Measurements from ENCODE around the gene YBEY. TPM values are rescaled to one million over a fixed set of nuclear protein-coding genes. Genes with fewer than 3 reads are reported as not detected.

The YBEY gene
- polyA plus RNA-seq, 1 donor (not counting 4 experiments of a cell fraction or from before 2014, with no cell fraction given): 23.5 TPM

- peaks cover 0 to 4% of the 10 kb centered on the region in 2 experiments for H3K36me3 ChIP-seq (ENCODE audit: control insufficient read depth in 2 of 2, extremely low read depth in 1 of 2, insufficient read depth in 2 of 2, low read length in 2 of 2)
These were observed 18.8 kb downstream of the YBEY start for GRCh38 chr21:46304955-46305354.

DNA sequence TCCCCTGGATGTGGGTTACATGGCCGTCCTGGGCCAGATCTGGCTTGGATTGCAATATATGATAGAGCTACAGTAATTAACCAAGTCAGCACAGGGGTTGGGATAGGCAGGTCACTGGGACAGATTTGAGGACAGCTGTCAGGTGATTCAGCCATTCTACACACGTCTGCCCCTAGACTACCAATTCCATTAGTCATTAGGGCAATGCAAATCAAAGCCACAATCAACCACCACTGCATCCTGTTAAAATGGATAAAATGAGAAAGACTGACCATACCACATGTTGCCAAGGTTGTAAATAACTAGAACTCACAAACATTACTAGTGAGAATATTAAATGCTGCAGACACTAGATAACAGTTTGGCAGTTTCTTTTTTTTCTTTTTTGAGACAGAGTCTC lies 21.5 kb downstream of the YBEY start:
- FAIRE-seq: peak; percentile 43
- H3K9me3 ChIP-seq (ENCODE audit: control insufficient read depth, low read depth, low read length): no peaks in the 10 kb centered on the region
- no peaks in the 10 kb centered on the region for H3K27me3 ChIP-seq (ENCODE audit: control insufficient read depth, extremely low read depth, insufficient read depth, low read length)
- H3K4me3 ChIP-seq (ENCODE audit: control insufficient read depth in 2 of 3, extremely low read depth in 1 of 3, insufficient read depth in 2 of 3, low read depth in 1 of 3, low read length in 3 of 3): no peak overlapping the region
- peaks cover 0 to 4% of the 10 kb centered on the region in 2 experiments for H3K36me3 ChIP-seq (ENCODE audit: control insufficient read depth in 2 of 2, extremely low read depth in 1 of 2, insufficient read depth in 2 of 2, low read length in 2 of 2)
- H3K4me1 ChIP-seq (ENCODE audit: control insufficient read depth, extremely low read depth, insufficient read depth, low read length): no peaks in the 10 kb centered on the region
- H4K20me1 ChIP-seq (ENCODE audit: control insufficient read depth, extremely low read depth, insufficient read depth, low read length): no peaks in the 10 kb centered on the region
- no peaks in the 10 kb centered on the region for H3K79me2 ChIP-seq (ENCODE audit: control insufficient read depth, insufficient read depth, low read length)
- dilution Hi-C loops (cut with MboI; ENCODE audit: extremely low pct_ligation_motif_present, low sequenced_read_pairs): no loop called here
- no peak for DNase-seq (ENCODE audit: low read depth, low spot score)
- no peak overlapping the region for H2AFZ ChIP-seq (ENCODE audit: control insufficient read depth, low read length)
- H3K9me1 ChIP-seq (ENCODE audit: control insufficient read depth, extremely low read depth, insufficient read depth, low read length): no peaks in the 10 kb centered on the region
- H3K27ac ChIP-seq (ENCODE audit: control insufficient read depth, insufficient read depth, low read length): no peak overlapping the region
- no peak overlapping the region for H3K9ac ChIP-seq (ENCODE audit: control insufficient read depth, extremely low read depth, insufficient read depth, low read length)
- TF ChIP-seq CTCF (optimal IDR thresholded peaks at IDR 0.05 in 1 of 3, IDR thresholded peaks at IDR 0.05 in 1 of 3, conservative IDR thresholded peaks at IDR 0.05 in 1 of 3; ENCODE audit: extremely low read depth in 1 of 3, insufficient read depth in 2 of 3, low read length in 3 of 3): no peak
- TF ChIP-seq EZH2 (IDR thresholded peaks at IDR 0.05; ENCODE audit: low read length): no peak
- H3K4me2 ChIP-seq (ENCODE audit: control insufficient read depth, extremely low read depth, insufficient read depth, low read depth, low read length): no peak overlapping the region

More at GRCh38 chr21:46304955-46305354, 18.8 kb downstream of the YBEY start:
- H3K27me3 ChIP-seq (ENCODE audit: control insufficient read depth, extremely low read depth, insufficient read depth, low read length): no peaks in the 10 kb centered on the region
- no peak overlapping the region for H3K27ac ChIP-seq (ENCODE audit: control insufficient read depth, insufficient read depth, low read length)
- TF ChIP-seq EZH2 (IDR thresholded peaks at IDR 0.05; ENCODE audit: low read length): no peak
- no peak for TF ChIP-seq CTCF (optimal IDR thresholded peaks at IDR 0.05 in 1 of 3, IDR thresholded peaks at IDR 0.05 in 1 of 3, conservative IDR thresholded peaks at IDR 0.05 in 1 of 3; ENCODE audit: extremely low read depth in 1 of 3, insufficient read depth in 2 of 3, low read length in 3 of 3)
- dilution Hi-C loops (cut with MboI; ENCODE audit: extremely low pct_ligation_motif_present, low sequenced_read_pairs): no loop called here
- no peaks in the 10 kb centered on the region for H3K4me1 ChIP-seq (ENCODE audit: control insufficient read depth, extremely low read depth, insufficient read depth, low read length)
- H3K4me2 ChIP-seq (ENCODE audit: control insufficient read depth, extremely low read depth, insufficient read depth, low read depth, low read length): no peak overlapping the region
- no peak overlapping the region for H2AFZ ChIP-seq (ENCODE audit: control insufficient read depth, low read length)
- FAIRE-seq (no peak), DNase-seq (ENCODE audit: low read depth, low spot score) (no peak)
- no peak overlapping the region for H3K4me3 ChIP-seq (ENCODE audit: control insufficient read depth in 2 of 3, extremely low read depth in 1 of 3, insufficient read depth in 2 of 3, low read depth in 1 of 3, low read length in 3 of 3)
- H3K9ac ChIP-seq (ENCODE audit: control insufficient read depth, extremely low read depth, insufficient read depth, low read length): no peak overlapping the region
- no peaks in the 10 kb centered on the region for H3K9me3 ChIP-seq (ENCODE audit: control insufficient read depth, low read depth, low read length)
- H3K79me2 ChIP-seq (ENCODE audit: control insufficient read depth, insufficient read depth, low read length): no peaks in the 10 kb centered on the region
- no peaks in the 10 kb centered on the region for H3K9me1 ChIP-seq (ENCODE audit: control insufficient read depth, extremely low read depth, insufficient read depth, low read length)
- H4K20me1 ChIP-seq (ENCODE audit: control insufficient read depth, extremely low read depth, insufficient read depth, low read length): no peaks in the 10 kb centered on the region
